NCI-H1092 (cell line): Measurements from ENCODE around the gene PCDH15.

Experiments
- DNase-seq: peaks from one replicate; lab custom pipeline; 2025; lab: John Stamatoyannopoulos, UW

Gene PCDH15

DNA sequence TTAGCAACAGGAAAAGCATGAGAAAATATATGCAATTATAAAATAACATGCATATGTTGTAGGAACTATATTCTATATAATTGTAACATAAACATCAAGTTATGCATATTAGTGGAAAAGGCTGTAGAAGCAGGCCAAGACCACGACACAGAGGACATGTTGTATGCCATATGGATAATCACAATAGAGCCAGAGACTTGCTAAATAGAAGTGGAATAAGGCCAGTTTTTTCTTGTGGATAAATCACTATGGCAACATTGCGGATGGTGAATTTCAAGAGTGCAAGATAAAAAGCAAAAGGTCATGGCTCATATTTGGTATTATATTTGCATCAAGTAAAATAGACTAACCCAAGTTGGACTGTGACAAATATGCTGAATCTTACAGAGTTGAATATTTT is 93.0 kb downstream of the PCDH15 start:
- DNase-seq, result no peak

GRCh38 chr10:54702583-54703485 is 98.2 kb downstream of the PCDH15 start:
- no peak for DNase-seq

DNA sequence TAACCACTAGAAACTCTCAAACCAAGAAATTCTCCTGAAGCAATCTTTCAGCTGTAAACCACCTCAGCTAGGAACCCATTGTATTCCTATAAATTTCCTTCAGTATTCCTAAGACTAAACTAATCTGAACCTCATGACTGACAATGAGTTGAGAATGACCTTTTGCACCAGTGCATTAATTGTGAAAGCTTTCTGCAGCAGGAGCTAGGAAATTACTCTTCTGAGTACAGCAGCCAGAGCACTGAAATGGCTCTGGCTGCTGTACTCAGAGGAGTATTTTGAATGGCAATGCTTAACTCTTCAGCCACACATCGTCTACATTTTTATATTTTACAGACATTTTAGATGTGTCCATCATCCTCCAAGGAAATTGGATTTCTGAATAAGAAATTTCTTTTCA is 109.7 kb downstream of the PCDH15 start:
- no peak for DNase-seq

- DNase-seq, result no peak
Measured at GRCh38 chr10:54682554-54682953, 118.5 kb downstream of the PCDH15 start.

GRCh38 chr10:54681136-54681535 is 119.9 kb downstream of the PCDH15 start:
- no peak for DNase-seq

GRCh38 chr10:54667136-54667535 is 133.9 kb downstream of the PCDH15 start:
- DNase-seq, result no peak

- no peak for DNase-seq
Measured at GRCh38 chr10:54666192-54666591, 134.8 kb downstream of the PCDH15 start.

DNA sequence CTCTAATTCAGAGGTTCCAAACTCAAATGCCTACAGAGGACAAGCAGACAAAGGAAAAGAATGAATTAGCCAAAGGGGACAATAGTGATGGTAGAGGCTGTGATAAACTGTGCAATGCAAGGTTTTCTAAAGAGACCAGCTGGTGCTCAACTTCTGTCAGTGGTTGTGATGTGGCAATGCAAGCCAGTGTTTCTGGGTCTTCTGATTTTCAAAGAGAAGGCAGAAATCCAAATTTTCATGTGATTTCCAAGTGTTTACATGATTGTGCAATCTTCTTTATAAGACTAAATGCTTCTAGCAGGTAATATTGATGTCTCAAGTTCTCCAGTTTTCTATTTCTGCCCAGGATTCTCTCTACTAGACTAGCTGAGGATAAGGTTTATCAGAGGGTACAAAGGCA is 135.9 kb downstream of the PCDH15 start:
- no peak for DNase-seq

GRCh38 chr10:54660397-54660796 is 140.6 kb downstream of the PCDH15 start:
- no peak for DNase-seq

- no peak for DNase-seq
Measured at GRCh38 chr10:54656643-54657042, 144.4 kb downstream of the PCDH15 start.

DNA sequence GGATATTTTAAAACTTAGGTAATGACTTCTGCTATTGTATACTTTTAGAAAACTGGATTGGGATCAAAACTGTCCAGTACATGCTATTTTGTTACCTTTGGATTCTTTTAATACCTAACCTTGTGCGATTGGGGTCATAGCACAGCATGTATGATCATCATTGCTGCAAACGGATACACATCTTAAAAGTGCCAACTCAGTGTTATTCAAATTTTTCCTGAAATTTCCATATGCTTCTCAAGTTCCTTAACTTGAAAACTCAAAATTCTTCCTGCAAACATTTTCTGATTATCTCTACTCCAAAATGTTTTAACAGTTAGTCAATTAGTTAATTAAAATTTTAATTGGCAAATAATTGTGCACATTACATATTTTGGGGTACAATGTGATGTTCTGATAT is 147.5 kb downstream of the PCDH15 start:
- no peak for DNase-seq

DNA sequence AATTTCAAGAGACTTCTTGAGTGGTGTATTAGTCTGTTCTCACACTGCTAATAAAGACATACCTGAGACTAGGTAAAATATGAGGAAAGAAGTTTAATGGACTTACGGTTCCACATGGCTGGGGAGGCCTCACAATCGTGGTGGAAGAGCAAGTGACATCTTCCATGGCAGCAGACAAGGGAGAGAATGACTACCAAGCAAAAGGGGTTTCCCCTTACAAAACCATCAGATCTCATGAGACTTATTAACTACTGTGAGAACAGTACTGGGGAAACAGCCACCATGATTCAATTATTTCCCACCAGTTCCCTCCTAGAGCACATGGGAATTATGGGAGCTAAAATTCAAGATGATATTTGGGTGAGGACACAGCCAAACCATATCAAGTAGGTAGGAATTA is 150.5 kb downstream of the PCDH15 start:
- DNase-seq, result no peak

- DNase-seq, result no peak
Measured at GRCh38 chr10:54622017-54622416, 179.0 kb downstream of the PCDH15 start.

GRCh38 chr10:54620352-54620751 is 180.7 kb downstream of the PCDH15 start:
- no peak for DNase-seq

DNA sequence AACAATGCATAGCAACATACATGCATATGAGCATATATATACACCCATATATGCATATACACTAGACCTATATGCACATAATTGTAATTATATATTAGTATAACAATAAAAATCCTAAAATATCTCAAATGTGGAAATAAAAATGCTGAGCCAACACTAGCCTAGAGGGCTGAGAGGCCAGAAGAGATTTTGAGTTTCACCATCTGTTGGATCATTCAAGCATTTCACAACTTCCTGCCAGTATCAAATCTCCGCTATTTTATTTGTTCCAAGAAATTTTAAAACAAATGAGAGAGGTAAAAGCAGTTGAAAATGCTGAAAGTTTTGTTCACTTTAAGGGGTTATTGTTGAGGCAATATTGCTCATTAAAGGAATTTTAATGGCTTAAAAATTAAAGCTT is 187.0 kb downstream of the PCDH15 start:
- no peak for DNase-seq

DNA sequence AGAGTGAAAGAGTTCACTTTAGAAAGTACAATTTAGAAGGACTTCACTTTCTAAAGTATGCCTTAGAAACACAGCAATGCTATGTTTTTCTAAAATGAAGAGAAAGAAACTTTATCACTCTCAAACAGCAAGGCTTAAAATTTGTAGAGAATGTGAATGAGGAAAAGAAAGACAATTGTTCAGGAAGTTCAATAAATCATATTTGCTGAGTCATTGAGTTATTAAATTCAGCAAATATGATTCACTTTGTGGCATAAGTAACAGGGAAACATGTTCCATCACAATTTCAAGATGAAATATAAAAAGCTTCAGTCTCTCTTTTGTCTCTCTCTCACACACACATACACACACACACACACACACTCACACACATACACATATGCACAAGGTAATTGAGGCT is 187.9 kb downstream of the PCDH15 start:
- no peak for DNase-seq

DNA sequence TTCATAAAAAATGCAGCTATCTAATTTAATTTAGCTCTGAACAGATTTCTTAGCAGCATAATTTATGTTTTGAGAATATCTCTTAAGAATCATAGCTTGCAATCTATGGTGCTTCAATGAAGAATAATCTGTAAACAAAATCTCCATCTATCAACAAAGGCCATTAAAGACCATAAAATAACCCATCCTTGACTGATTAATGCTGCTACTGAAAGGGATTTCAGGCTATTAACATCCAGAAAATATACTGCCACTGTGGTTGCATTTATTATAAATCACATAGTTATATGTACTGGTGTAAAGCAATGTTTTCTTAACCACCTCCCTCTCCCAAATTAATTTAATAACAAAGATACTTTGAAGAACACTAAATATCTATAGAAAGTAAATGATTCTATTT is 191.6 kb downstream of the PCDH15 start:
- no peak for DNase-seq

- no peak for DNase-seq
Measured at GRCh38 chr10:54607983-54608382, 193.0 kb downstream of the PCDH15 start.

DNA sequence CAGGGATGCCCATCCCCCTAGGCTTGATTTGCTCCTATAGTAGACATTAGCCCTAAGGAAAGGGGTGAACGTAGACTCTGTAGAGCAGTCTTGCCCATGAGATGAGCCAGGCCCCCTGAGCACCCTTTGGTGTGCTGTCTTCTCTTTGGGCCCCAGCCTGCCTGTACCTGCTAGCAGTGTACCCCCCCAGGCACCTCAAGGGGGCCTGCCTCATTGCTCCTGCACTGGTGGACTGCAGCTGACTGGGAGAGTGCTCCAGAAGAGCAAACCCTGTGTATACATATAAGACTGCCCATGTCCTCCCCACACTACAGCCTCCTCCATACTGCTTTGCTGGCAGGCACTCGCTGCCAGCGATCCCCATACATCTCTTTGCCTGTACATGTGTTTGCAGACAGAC is 206.7 kb downstream of the PCDH15 start:
- no peak for DNase-seq

GRCh38 chr10:54587971-54588370 is 213.1 kb downstream of the PCDH15 start:
- no peak for DNase-seq

DNA sequence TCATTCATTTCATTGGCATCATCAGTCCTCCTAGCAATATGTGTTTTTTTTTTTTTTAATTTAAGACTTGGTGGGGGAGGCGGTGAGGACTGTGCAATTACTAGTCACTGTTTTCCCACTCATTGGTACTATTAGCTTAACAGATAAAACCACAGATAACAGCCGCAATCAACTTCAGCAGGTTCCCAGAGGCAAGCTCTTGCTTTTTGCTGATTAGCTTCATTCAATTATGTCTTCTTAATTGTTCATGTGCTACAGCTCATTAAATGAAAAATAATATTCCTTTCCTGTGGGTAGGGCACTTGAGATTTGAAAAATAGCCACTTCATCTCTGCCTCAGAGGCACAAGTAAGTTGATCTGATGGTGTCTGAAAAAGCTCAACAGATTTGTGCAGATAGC is 215.5 kb downstream of the PCDH15 start:
- DNase-seq, result no peak

DNA sequence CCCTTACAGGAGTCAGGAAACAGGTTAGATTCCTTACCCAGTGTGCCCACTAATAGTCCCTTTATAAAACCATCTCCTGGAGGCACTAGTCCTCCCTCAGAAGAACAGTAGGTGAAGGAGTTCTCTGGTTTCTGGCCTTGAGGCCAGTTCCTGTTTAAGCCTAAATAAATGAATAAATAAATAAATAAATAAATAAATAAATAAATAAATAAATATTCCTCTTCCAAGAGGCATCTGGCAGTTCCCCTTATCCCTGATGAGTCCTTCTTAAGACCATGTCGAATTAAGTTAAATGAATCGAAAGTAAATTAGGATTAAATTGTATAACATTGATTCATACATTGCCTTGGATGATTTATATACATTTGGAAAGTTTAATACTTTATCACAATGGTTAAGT is 223.3 kb downstream of the PCDH15 start:
- no peak for DNase-seq

- no peak for DNase-seq
Measured at GRCh38 chr10:54576541-54576940, 224.5 kb downstream of the PCDH15 start.

DNA sequence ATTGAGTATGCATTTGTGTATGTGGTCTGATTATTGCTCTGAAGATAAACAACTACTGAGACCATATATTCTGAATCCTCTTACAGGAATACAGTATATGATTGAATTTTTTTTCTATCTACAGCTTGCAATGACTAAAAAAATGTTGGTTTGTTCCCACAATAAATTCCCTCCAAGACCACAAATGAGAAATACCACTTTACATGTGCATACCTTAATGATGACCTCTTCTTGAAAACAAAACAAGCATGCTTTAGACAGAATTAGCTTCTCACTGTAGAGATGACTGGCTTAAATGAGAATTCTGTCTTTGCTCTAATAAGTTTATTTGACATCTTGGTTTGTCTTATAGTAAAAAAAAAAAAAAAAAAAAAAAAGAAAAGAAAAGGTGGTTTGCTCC is 241.5 kb downstream of the PCDH15 start:
- no peak for DNase-seq
